Right renal cortex interstitium (tissue), 3 donors: Measurements from ENCODE around the gene CSNK2A1. TPM values are rescaled to one million over a fixed set of nuclear protein-coding genes. Genes with fewer than 3 reads are reported as not detected.
"Not testable (repeated sequence)": the region's sequence is repeated elsewhere in the genome, so short reads cannot be mapped to it uniquely, and the experiment has no call there.

Source experiments
- DNase-seq, 3 donors: peaks; one replicate each; pipeline ENCODE4 v3.0.0-alpha.2; 2013; ENCODE audit warnings: low read depth in 3 of 3, low spot score in 2 of 3
- polyA plus RNA-seq, 3 donors: library from polyadenylated mRNA; unstranded; fragments of 120-200 nt; gene quantifications; one replicate each; pipeline ENCODE4 v1.2.1, GENCODE V29; 2013; ENCODE audit not compliant: insufficient read length in 3 of 3

The CSNK2A1 gene
- polyA plus RNA-seq, result 100 to 1,000 TPM; 132 to 138 (median 137) TPM

DNA sequence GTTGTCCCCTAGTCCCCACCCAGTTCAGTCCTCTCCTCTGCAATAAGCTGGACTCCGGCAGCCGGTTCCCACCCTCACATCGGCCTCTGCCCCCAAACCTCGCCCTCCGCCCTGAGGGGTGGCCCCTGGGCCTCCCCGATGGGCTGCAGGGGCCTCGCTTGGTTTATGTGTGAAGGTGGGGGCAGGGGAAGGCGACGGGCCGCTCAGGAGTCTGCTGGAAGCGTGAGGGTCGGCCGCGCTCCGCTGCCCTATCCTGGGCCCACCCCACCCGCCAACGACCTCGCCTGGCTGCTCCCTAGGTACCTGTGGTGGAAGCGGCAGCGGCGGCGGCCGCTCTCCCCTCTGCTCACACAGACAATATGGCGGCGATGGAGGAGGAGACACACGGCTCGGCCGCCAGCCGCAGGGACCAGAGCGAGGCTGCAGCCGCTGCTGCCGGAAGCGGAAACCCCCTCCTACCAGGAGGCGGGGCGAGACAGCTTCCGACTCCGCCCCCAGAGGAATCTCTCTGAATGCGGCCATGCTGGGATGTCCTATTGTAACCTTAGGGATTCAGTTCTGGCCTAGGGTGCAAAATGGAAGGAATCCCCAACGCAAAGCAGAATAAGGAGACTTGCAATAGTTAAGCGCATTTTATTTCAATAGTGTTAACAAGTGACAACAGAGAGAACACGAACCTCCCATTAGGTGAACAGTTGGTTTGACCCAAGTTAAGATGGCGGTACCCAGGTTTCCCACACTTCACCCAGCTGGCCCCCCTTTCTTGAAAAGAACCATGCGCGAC, at the start of gene CSNK2A1:
TSS of gene CSNK2A1 (minus strand) at position 422 of the 784 bp plus-strand sequence. CDS start 35,239 bp downstream, outside the sequence.
- DNase-seq, result peak; percentile 93 to 100 (median 98)

GRCh38 chr20:592506-592905, 48.9 kb upstream of the CSNK2A1 start:
- no peak for DNase-seq

DNA sequence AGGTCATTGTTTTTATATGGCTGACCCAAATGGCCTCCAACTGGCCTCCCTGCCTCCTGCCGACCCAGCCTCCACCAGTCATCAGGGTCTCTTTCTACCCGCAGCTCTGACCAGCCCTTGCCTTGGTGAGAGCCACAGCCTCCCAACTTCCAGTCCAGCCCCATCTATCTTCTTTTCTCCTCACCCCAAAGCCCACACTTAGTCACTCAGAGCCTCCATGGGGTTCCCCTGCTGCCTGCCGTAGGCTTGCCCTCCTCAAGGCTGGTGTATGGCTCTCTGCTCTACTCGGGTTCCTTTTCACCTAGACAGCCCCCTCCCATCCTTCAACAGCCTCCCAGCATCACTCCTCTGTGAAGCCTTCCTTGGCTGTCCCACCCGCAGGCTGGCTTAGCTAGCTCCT, 48.4 kb upstream of the CSNK2A1 start:
- no peak for DNase-seq

DNA sequence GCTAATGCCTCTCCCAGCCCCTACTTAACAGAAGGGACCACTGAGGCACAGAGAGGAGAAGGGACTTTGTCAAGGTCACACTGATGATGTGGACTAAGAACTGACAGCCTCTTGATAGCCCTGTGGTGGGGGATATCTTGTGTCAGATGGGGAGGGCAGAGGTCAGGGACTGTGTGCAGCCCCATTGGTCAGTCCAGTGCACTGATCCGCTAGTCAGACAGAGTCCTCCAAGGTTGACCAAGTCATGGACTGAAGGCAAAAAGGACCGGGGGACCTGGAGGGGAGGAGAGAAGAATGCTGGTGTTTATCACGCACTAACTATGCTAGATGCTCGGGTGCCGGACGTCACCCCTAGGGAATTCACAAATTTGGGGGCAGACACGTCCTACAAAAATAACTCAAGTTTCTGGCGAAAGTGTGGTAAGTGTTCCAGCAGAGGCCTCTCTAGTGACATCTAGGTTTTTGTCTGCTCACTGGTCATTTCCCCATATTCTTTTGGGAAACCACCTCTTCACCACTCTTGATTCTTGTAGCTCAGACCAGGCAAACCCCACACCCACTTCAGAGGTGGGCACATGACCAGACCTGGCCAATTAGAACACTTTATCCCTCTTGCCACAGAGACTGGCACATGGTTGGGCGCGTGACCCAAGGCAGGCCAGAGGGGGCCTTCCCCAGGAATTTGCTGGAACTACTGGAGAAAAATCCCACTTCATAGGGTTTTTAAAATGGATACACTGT, 45.5 kb upstream of the CSNK2A1 start:
- DNase-seq, result no peak

- DNase-seq, result no peak
Measured at GRCh38 chr20:588476-588875, 44.9 kb upstream of the CSNK2A1 start.

DNA sequence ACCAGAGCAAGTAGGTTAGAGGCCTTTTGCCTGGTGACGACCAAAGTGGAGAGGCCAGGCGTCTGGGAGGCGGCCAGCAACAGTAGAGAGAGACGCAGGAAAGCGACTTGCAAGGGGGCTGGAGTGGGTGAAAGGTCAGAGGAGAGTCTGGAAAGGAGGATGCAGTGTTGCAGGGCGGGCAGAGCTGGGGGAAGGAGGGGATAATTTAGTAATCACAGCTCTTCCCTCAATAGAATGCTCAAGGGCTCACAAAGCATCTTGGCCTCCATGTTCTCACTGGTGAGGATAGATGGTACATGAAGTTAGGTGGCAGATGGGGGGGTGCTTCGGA, 41.3 kb upstream of the CSNK2A1 start:
- DNase-seq, result no peak

- DNase-seq, result no peak
Measured at GRCh38 chr20:584161-584970, 40.8 kb upstream of the CSNK2A1 start.

GRCh38 chr20:582204-582603, 38.6 kb upstream of the CSNK2A1 start:
- no peak for DNase-seq

DNA sequence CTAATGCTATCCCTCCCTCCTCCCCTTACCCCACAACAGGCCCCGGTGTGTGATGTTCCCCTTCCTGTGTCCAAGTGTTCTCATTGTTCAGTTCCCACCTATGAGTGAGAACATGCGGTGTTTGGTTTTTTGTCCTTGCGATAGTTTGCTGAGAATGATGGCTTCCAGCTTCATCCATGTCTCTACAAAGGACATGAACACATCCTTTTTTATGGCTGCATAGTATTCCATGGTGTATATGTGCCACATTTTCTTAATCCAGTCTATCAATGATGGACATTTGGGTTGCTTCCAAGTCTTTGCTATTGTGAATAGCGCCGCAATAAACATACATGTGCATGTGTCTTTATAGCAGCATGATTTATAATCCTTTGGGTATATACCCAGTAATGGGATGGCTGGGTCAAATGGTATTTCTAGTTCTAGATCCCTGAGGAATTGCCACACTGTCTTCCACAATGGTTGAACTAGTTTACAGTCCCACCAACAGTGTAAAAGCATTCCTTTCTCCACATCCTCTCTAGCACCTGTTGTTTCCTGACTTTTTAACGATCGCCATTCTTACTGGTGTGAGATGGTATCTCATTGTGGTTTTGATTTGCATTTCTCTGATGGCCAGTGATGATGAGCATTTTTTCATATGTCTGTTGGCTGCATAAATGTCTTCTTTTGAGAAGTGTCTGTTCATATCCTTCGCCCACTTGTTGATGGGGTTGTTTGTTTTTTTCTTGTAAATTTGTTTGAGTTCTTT, 35.5 kb upstream of the CSNK2A1 start:
- not testable (repeated sequence) for DNase-seq

GRCh38 chr20:577167-577791, 33.7 kb upstream of the CSNK2A1 start:
- no peak for DNase-seq

DNA sequence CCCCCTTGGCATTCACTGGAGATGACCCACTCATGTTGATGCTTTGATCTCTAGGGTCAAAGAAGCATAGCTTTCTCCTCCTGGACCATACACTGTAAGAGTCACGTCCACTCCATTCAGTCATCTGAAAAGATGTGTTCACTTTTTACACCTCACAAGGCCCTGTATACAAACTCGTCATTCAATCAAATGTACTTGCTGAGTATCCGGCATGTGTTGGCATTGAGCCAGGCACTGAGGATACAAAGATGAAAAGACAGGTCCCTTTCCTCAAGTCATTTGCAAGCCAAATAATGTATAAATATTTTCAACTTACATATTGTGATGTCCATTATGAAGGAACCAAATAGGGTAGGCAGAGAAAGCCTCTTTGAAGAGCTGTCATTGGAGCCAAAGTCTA, 32.6 kb upstream of the CSNK2A1 start:
- no peak for DNase-seq

DNA sequence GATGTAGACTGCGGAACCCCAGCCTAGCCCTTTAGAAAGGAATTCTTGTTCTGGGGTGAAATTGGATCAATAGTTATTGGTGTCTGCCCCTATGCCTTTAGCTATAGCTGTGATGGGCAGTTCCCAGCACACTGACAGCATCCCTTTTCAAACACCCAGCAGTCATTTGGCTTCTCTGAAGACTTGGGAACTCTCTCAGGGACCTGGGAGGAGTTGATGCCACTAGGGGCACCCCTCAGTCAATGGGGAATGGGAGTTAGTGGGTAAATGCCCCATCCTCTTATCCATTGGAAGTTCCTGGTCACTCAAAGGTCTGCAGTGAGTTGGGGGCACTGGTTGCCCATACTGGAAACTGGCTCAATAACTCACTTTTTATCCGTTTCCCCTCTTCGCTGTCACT, 31.6 kb upstream of the CSNK2A1 start:
- no peak for DNase-seq

GRCh38 chr20:574297-574942, 30.8 kb upstream of the CSNK2A1 start:
- DNase-seq, result no peak

- no peak for DNase-seq
Measured at GRCh38 chr20:573414-574296, 30.1 kb upstream of the CSNK2A1 start.

DNA sequence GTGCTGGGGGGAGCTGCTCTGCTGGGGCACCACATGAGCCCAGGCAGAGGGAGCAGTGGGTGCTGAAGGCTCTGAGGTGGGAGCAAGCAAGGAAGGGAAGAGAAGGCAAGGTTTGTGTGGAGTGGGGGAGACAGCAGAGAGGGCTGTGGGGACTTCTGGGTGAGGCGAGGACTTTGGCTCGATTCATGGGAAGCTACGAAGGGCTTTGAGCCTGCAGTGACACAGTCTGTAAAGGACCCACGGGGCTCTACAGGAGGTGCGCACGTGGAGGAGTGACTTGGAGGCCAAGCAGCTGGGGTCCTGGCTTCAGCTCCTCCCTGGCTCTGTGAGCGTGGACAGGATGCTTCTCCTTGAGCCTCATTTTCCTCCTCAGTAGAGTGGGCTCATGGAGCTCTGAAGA, 29.1 kb upstream of the CSNK2A1 start:
- DNase-seq, result no peak

- peak; percentile 43 to 56 (median 49) for DNase-seq
Measured at GRCh38 chr20:571754-572441, 28.3 kb upstream of the CSNK2A1 start.

DNA sequence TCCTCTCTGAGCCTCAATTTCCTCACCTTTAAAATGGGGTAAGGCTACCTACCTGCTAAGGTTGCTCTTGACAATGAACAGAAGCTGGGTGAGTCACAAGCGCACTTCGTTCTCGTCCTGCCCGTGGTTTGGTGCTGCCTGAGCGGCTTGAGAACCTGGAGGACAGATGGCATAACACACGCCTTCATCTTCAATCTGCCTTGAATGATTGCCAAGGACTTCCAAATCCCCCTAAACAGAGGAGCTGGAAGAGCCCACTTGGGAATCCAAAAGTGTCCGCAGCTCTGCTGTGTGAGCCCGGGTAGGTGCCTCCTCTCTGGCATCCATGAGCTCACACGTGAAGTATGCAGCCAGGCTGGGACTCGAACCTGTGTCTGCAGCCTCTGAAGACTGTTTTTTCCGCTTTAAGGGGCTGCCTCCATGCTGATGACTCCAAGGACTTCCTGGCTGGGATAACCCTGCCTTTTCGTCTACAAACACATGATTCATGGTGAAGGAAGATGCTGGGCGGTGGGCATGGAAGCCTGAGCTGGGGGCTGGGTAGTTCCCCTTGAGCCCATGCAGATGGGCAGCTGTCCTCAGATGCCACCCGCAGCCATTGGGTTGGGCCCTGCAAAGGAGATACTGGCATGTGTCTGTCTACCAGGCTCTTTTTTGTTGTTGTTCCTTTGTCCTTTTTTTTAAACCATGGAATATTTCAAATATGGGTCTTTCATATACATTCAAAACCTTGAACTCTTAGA, 25.3 kb upstream of the CSNK2A1 start:
- no peak for DNase-seq
